Uterus (tissue), 2 donors: ENCODE data around the gene NBPF20.
"Not testable (repeated sequence)": the region's sequence is repeated elsewhere in the genome, so short reads cannot be mapped to it uniquely, and the experiment has no call there.

ENCODE experiments used
- POLR2A ChIP-seq, 2 donors: fragments of 450-650 bp; IDR thresholded peaks; one replicate each; pipeline ENCODE4 v1.6.1; 2016; ENCODE audit warnings: antibody characterized with exemption in 2 of 2, mild to moderate bottlenecking in 1 of 2, moderate library complexity in 1 of 2
- TF ChIP-seq, protein P1 (sequence below), 4 experiments: fragments of 200-600 bp in 2 of 4; fragments of 450-650 bp in 2 of 4; sonication (generic) in 2 of 4; IDR thresholded peaks; one replicate each; pipeline ENCODE4 v1.5.1; 2016 to 2019; ENCODE audit warnings: antibody characterized with exemption in 4 of 4, mild to moderate bottlenecking in 2 of 4, moderate library complexity in 1 of 4

- TF ChIP-seq, protein P1, sequence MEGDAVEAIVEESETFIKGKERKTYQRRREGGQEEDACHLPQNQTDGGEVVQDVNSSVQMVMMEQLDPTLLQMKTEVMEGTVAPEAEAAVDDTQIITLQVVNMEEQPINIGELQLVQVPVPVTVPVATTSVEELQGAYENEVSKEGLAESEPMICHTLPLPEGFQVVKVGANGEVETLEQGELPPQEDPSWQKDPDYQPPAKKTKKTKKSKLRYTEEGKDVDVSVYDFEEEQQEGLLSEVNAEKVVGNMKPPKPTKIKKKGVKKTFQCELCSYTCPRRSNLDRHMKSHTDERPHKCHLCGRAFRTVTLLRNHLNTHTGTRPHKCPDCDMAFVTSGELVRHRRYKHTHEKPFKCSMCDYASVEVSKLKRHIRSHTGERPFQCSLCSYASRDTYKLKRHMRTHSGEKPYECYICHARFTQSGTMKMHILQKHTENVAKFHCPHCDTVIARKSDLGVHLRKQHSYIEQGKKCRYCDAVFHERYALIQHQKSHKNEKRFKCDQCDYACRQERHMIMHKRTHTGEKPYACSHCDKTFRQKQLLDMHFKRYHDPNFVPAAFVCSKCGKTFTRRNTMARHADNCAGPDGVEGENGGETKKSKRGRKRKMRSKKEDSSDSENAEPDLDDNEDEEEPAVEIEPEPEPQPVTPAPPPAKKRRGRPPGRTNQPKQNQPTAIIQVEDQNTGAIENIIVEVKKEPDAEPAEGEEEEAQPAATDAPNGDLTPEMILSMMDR (IDR thresholded peaks at IDR 0.05), result not testable (repeated sequence)
- not testable (repeated sequence) for TF ChIP-seq POLR2A (IDR thresholded peaks at IDR 0.05)
Observed at GRCh38 chr1:145452506-145452905, 27.1 kb upstream of the NBPF20 start.
